Fibroblast of the aortic adventitia (primary cell): ENCODE data around the gene IL16. TPM values are rescaled to one million over a fixed set of nuclear protein-coding genes. Genes with fewer than 3 reads are reported as not detected.
A peak's percentile ranks its signal among the peaks of the same experiment; 100 is the strongest.

Experiments used
- DNase-seq: peaks from one replicate; pipeline ENCODE4 v3.0.0-alpha.2; 2010; ENCODE audit warnings: low read depth
- H3K4me3 ChIP-seq: 2 replicates; pipeline ENCODE4 v1.5.1; 2011; ENCODE audit warnings: low read depth, mild to moderate bottlenecking, control low read depth, low read length, moderate library complexity
- total RNA-seq: library from RNA; depleted of rRNA; stranded (reverse); fragments of >200 nt; gene quantifications from 2 replicates; pipeline ENCODE4 v1.2.3, GENCODE V29; 2012; ENCODE audit warnings: low replicate concordance
- TF ChIP-seq, protein P1 (sequence below): IDR thresholded peaks from 2 replicates; pipeline ENCODE4 v1.5.1; 2011; ENCODE audit warnings: mild to moderate bottlenecking, low read length, control low read depth, inconsistent platforms; ENCODE audit not compliant: insufficient read depth

IL16 gene
- total RNA-seq, 1 donor, result 1.4 TPM

DNA sequence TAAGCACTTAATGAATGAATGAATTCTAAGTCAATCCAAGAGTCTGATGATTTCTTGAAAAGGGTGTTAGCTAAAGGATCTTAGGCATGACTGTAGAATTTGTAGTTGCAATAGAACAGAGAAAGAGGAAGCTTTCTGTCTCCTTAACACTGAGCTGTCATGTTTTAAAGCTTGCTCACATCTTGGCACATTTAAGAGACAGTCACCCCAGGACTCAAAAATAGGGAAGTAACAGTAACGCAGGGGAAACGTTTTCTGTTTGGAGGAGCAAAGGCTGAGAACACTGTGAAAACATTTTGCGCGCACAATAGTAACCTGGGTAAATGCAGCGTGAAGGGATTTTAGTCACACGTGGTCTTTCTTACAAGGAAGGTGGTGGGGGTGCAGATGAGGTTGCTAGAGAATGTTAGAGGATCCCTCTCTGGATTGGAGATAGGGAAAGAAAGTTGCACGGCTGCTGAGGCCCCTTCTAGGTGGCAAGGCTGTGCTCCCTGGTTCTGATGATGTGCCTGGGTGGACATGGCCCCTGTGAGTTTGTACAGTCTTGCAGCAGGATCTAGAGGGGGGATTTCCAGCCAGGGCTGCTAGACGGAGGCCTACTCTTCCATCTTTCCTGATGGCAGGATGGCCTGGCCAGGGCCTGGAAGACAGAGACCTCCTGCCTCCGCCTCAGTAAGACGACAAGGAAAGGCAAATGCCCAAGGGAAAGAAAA lies 115.2 kb downstream of the IL16 start:
- TF ChIP-seq, protein P1, sequence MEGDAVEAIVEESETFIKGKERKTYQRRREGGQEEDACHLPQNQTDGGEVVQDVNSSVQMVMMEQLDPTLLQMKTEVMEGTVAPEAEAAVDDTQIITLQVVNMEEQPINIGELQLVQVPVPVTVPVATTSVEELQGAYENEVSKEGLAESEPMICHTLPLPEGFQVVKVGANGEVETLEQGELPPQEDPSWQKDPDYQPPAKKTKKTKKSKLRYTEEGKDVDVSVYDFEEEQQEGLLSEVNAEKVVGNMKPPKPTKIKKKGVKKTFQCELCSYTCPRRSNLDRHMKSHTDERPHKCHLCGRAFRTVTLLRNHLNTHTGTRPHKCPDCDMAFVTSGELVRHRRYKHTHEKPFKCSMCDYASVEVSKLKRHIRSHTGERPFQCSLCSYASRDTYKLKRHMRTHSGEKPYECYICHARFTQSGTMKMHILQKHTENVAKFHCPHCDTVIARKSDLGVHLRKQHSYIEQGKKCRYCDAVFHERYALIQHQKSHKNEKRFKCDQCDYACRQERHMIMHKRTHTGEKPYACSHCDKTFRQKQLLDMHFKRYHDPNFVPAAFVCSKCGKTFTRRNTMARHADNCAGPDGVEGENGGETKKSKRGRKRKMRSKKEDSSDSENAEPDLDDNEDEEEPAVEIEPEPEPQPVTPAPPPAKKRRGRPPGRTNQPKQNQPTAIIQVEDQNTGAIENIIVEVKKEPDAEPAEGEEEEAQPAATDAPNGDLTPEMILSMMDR, result no peak
- DNase-seq, result no peak
- no peak overlapping the region for H3K4me3 ChIP-seq

DNA sequence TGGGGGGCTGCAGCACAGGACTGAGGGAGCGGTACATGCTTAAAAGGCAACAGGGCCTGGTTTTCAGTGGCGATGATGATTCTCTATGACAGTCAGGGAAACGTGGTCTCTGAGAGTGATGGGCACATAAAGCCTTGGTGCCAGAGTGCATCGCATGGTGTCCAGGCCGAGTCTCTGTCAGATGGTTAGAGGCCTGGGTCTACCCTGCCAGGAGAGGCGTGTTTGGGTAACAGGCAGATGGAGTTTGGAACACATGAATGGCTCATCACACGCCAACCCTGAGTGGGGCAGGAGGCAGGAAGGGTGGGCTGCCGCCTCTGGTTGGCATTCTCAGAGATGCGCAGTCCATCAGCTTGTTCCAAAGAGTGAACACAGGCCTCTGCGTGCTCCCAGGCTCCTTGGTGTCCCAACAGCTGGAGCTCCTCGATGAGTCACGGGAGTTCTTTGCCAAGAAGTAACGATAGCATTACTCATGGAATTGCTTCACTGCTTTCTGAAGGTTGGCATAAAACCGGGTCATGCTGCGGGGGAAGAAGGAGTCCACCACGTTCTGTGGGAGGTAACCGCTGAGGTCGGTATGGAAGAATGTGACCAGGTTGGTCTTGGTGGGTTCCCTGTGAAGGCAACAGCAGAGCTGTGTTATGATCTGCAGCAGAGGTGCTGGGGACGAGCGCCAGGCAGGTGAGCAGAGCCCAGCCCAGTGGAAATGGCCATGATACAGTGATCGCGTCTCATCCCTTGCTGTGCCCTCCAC lies 116.3 kb downstream of the IL16 start:
- DNase-seq, result peak; percentile 99
- TF ChIP-seq, protein P1, result no peak

DNA sequence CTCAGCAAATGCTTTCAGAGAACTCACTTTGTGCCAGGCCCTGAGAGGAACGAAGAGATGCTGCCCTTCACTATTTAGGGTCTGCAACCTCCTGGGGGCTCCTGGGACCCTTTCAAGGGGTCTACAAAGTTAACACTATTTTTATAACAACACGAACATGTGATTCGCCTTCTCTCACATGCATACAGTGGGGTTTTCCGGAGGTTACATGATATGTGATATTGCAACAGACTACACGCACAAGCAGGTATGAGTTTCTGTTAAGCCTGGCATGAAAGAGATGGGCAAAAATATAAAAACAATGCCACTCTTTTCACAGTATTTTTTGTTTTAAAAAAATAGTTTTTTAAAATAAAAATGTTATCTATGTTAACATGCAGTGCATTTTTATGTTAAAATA lies 117.0 kb downstream of the IL16 start:
- no peak overlapping the region for H3K4me3 ChIP-seq
- TF ChIP-seq, protein P1, result no peak
- DNase-seq, result no peak

More for the DNA sequence above, 116.3 kb downstream of the IL16 start:
- no peak overlapping the region for H3K4me3 ChIP-seq

DNA sequence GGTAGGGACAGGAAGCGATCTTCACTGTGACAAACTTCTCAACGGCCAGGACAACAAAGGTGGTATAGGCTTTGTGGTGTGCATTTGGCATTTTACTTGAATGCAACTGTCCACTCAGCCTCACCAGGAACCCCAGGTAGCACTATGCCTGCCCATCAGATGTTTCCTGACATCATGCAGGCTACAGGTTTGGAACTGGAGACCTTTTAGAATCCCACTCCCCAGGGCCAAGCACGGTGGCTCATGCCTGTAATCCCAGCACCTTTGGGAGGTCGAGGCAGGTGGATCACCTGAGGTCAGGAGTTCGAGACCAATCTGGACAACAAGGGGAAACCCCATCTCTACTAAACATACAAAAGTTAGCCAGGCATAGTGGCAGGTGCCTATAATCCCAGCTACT lies 117.7 kb downstream of the IL16 start:
- no peak overlapping the region for H3K4me3 ChIP-seq
- TF ChIP-seq, protein P1, result no peak
- DNase-seq, result no peak

DNA sequence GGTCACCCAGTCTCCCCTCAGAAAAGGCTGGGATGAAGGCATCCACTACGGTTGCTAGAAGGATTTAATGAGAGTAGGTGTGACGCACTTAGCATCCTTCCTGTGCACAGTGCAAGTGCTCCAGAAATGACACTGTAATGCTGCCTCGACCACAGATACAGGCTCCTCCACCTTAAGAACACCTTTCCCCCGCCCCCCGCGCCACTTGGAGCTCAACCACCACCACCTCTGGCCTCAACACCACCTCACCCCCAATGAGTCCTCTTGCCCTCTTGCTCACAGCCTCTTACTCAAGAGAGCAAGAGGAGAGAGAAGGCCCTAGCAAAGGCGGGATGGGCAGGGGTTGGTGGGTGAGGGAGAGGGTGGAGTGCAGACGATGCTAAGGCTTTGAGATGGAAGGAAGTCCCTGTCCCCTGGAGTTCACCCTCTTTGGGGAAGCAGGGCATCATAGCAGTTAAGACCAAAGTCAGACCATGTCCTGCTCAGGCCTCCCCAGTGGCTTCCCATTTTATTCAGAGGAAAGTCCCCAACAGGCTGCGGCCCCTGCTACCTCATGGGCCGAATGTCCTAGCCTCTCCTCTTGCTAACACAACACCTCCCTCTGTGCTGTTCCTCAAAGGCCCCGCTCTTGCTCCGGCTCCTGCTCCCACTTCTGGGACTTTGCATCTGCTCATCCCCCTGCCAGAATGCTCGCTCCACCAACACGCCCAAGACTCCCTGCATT lies 118.9 kb downstream of the IL16 start:
- H3K4me3 ChIP-seq, result no peak overlapping the region
- TF ChIP-seq, protein P1, result no peak
- no peak for DNase-seq

DNA sequence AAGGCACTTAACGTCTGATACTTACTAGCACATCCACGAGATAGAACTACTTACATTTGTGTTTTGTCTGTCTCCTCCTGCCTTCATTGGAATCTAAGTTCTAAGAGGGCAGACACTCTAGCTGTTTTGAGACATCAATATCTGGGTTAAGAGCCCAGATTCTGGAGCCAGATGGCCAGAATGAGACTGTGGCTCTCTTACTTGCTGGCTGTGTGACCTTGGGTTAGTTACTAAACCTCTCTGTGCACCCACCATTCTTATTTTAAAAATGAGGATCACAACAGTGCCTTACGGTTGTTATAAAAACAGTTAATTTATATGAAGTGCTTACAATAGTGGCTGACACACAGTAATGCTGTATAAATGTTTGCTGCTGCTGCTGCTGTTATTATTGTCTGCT lies 119.6 kb downstream of the IL16 start:
- H3K4me3 ChIP-seq, result no peak overlapping the region
- TF ChIP-seq, protein P1, result no peak
- DNase-seq, result no peak
